Hepatocyte (in vitro differentiated cells): ENCODE measurements around the gene IFFO2. TPM values are rescaled to one million over a fixed set of nuclear protein-coding genes. Genes with fewer than 3 reads are reported as not detected.

Experiments used
- DNase-seq: peaks from one replicate; pipeline ENCODE4 v3.0.0-alpha.2; 2016; ENCODE audit warnings: low spot score
- H2AFZ ChIP-seq: fragments of 200-600 bp; sonication (generic); 2 replicates; pipeline ENCODE4 v1.6.0; 2016; ENCODE audit warnings: antibody characterized with exemption, mild to moderate bottlenecking
- H3K27ac ChIP-seq: fragments of 200-600 bp; sonication (generic); 2 replicates; pipeline ENCODE4 v1.5.1; 2016; ENCODE audit warnings: mild to moderate bottlenecking
- H3K27me3 ChIP-seq: fragments of 200-600 bp; sonication (generic); 2 replicates; pipeline ENCODE4 v1.6.1; 2016
- H3K36me3 ChIP-seq: fragments of 200-600 bp; sonication (generic); replicated peaks from 2 replicates; pipeline ENCODE4 v1.5.1; 2016; ENCODE audit warnings: low read depth; ENCODE audit not compliant: insufficient read depth
- H3K4me1 ChIP-seq: fragments of 200-600 bp; sonication (generic); 2 replicates; pipeline ENCODE4 v1.5.1; 2016; ENCODE audit warnings: mild to moderate bottlenecking, moderate library complexity; ENCODE audit not compliant: insufficient read depth
- H3K4me2 ChIP-seq: fragments of 200-600 bp; sonication (generic); 2 replicates; pipeline ENCODE4 v1.6.0; 2016
- H3K4me3 ChIP-seq: fragments of 200-600 bp; sonication (generic); 2 replicates; pipeline ENCODE4 v1.5.1; 2016; ENCODE audit warnings: mild to moderate bottlenecking
- H3K79me2 ChIP-seq: fragments of 200-600 bp; sonication (generic); 2 replicates; pipeline ENCODE4 v1.6.0; 2017; ENCODE audit warnings: mild to moderate bottlenecking
- H3K9me2 ChIP-seq: fragments of 200-600 bp; sonication (generic); replicated peaks from 2 replicates; pipeline ENCODE4 v1.6.0; 2017; ENCODE audit warnings: mild to moderate bottlenecking; ENCODE audit not compliant: insufficient read depth
- H3K9me3 ChIP-seq: fragments of 200-600 bp; sonication (generic); 2 replicates; pipeline ENCODE4 v1.5.1; 2016; ENCODE audit warnings: low read depth, mild to moderate bottlenecking
- H4K20me1 ChIP-seq: fragments of 200-600 bp; sonication (generic); 2 replicates; pipeline ENCODE4 v1.6.0; 2016; ENCODE audit warnings: mild to moderate bottlenecking; ENCODE audit not compliant: insufficient read depth, poor library complexity, severe bottlenecking
- EZH2 ChIP-seq: fragments of 200-600 bp; sonication (generic); IDR thresholded peaks from 2 replicates; pipeline ENCODE4 v1.6.1; 2016; ENCODE audit warnings: antibody characterized with exemption, mild to moderate bottlenecking, borderline replicate concordance
- EZH2phosphoT487 ChIP-seq: fragments of 200-600 bp; sonication (generic); IDR thresholded peaks from one replicate; pipeline ENCODE4 v1.6.1; 2018; ENCODE audit warnings: antibody characterized with exemption, mild to moderate bottlenecking, low read depth, moderate library complexity; ENCODE audit not compliant: unreplicated experiment, severe bottlenecking
- WGBS: methylation state at CpG from one replicate; pipeline ENCODE4 v1.1.6; 2016; ENCODE audit warnings: low lambda C conversion rate; ENCODE audit errors: missing lambda C conversion rate; 5-methylcytosine and 5-hydroxymethylcytosine counted together
- polyA plus RNA-seq: library from polyadenylated mRNA; unstranded; fragments of >200 nt; fragmentation: Nextera tagmentation; extraction: Ambion mirVana; gene quantifications from 2 replicates; pipeline ENCODE4 v1.2.1, GENCODE V29; 2016
- total RNA-seq: library from RNA; depleted of rRNA; stranded (reverse); fragments of >200 nt; gene quantifications from 2 replicates; pipeline ENCODE4 v1.2.3, GENCODE V29; 2014
- TF ChIP-seq, protein P1 (sequence below): fragments of 200-600 bp; sonication (generic); IDR thresholded peaks from 2 replicates; pipeline ENCODE4 v1.5.1; 2016; ENCODE audit warnings: antibody characterized with exemption, mild to moderate bottlenecking; ENCODE audit not compliant: poor library complexity

IFFO2 gene
- total and polyA plus RNA-seq, 2 experiments from 2014 or later, result 0.85 to 7.2 TPM

- 92% methylated on average over 6 of the region's 6 CpGs for WGBS
- Histone ChIP-seq H3K9me3 (peaks cover 7% of the 10 kb centered on the region), H3K4me3 (no peak overlapping the region)
These were observed 41.0 kb upstream of the IFFO2 start for GRCh38 chr1:18997508-18997907.

GRCh38 chr1:18996548-18997177 is 40.2 kb upstream of the IFFO2 start:
- Histone ChIP-seq H3K79me2 (no peaks in the 10 kb centered on the region), H3K4me2 (no peak overlapping the region), H3K27ac (no peak overlapping the region), H2AFZ (no peak overlapping the region), H3K4me3 (no peak overlapping the region), H4K20me1 (no peaks in the 10 kb centered on the region), H3K9me3 (peaks cover 6% of the 10 kb centered on the region), H3K9me2 (peaks cover 2% of the 10 kb centered on the region), H3K4me1 (no peaks in the 10 kb centered on the region), H3K36me3 (no peaks in the 10 kb centered on the region), H3K27me3 (no peaks in the 10 kb centered on the region)
- TF ChIP-seq EZH2, result no peak
- TF ChIP-seq, protein P1, sequence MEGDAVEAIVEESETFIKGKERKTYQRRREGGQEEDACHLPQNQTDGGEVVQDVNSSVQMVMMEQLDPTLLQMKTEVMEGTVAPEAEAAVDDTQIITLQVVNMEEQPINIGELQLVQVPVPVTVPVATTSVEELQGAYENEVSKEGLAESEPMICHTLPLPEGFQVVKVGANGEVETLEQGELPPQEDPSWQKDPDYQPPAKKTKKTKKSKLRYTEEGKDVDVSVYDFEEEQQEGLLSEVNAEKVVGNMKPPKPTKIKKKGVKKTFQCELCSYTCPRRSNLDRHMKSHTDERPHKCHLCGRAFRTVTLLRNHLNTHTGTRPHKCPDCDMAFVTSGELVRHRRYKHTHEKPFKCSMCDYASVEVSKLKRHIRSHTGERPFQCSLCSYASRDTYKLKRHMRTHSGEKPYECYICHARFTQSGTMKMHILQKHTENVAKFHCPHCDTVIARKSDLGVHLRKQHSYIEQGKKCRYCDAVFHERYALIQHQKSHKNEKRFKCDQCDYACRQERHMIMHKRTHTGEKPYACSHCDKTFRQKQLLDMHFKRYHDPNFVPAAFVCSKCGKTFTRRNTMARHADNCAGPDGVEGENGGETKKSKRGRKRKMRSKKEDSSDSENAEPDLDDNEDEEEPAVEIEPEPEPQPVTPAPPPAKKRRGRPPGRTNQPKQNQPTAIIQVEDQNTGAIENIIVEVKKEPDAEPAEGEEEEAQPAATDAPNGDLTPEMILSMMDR, result no peak
- no peak for TF ChIP-seq EZH2phosphoT487
- WGBS, result 88% methylated on average over 6 of the region's 6 CpGs
- DNase-seq, result no peak

More at GRCh38 chr1:18997508-18997907, 41.0 kb upstream of the IFFO2 start:
- Histone ChIP-seq H3K79me2 (no peaks in the 10 kb centered on the region), H2AFZ (no peak overlapping the region), H3K27ac (no peak overlapping the region), H3K4me1 (no peaks in the 10 kb centered on the region), H4K20me1 (no peaks in the 10 kb centered on the region), H3K27me3 (no peaks in the 10 kb centered on the region), H3K4me2 (no peak overlapping the region), H3K9me2 (peaks cover 2% of the 10 kb centered on the region), H3K36me3 (no peaks in the 10 kb centered on the region)
- TF ChIP-seq, protein P1, result no peak
- TF ChIP-seq EZH2phosphoT487 (no peak), EZH2 (no peak)
- DNase-seq, result no peak

GRCh38 chr1:18994381-18994780 is 37.9 kb upstream of the IFFO2 start:
- Histone ChIP-seq H2AFZ (no peak overlapping the region), H3K79me2 (no peaks in the 10 kb centered on the region), H3K4me1 (no peaks in the 10 kb centered on the region), H4K20me1 (no peaks in the 10 kb centered on the region), H3K4me2 (no peak overlapping the region), H3K9me2 (peaks cover 2% of the 10 kb centered on the region), H3K36me3 (no peaks in the 10 kb centered on the region), H3K27ac (no peak overlapping the region), H3K4me3 (no peak overlapping the region), H3K27me3 (no peaks in the 10 kb centered on the region), H3K9me3 (no peaks in the 10 kb centered on the region)
- no peak for DNase-seq
- TF ChIP-seq EZH2phosphoT487 (no peak), EZH2 (no peak)
- TF ChIP-seq, protein P1, result no peak
- WGBS, result 89% methylated on average over 6 of the region's 6 CpGs
